C4-2B (cell line): ENCODE measurements around the gene SNX13.

Source experiments
- H3K27ac ChIP-seq: fragments of 450-650 bp; 2 replicates; pipeline ENCODE4 v1.5.1; 2017
- CTCF ChIP-seq: fragments of 450-650 bp; conservative IDR thresholded peaks from 2 replicates; pipeline ENCODE4 v1.5.1; 2017; ENCODE audit warnings: mild to moderate bottlenecking
- ZFX ChIP-seq: fragments of 450-650 bp; IDR thresholded peaks from 2 replicates; pipeline ENCODE4 v1.6.1; 2017

SNX13 gene

GRCh38 chr7:17900464-17900863 lies 39.8 kb downstream of the SNX13 start:
- H3K27ac ChIP-seq: no peak overlapping the region
- no peak for TF ChIP-seq CTCF
- no peak for TF ChIP-seq ZFX

- TF ChIP-seq CTCF: no peak
- H3K27ac ChIP-seq: no peak overlapping the region
Measured at GRCh38 chr7:17898111-17898510, 42.2 kb downstream of the SNX13 start.

GRCh38 chr7:17887286-17887685 lies 53.0 kb downstream of the SNX13 start:
- H3K27ac ChIP-seq: no peak overlapping the region
- no peak for TF ChIP-seq CTCF
- no peak for TF ChIP-seq ZFX

DNA sequence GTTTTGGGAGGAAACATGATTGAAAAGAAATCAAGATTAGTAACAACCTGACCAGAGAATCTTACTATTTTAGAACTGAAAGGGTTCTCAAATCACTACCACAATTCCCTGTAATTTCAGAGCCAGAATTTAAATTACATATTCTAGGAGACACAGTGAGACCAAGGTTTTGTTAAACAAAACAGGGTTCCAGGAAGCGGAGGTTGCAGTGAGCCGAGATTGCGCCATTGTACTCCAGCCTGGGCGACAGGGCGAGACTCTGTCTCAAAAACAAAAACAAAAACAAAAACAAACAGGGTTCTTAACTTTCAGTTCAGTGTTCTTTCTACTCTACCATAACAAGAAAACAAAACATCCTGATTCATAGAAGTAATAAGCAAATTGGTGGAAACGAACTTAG lies 57.6 kb downstream of the SNX13 start:
- H3K27ac ChIP-seq: no peak overlapping the region
- TF ChIP-seq CTCF: no peak
- TF ChIP-seq ZFX: no peak

- no peak for TF ChIP-seq ZFX
- no peak overlapping the region for H3K27ac ChIP-seq
Measured at GRCh38 chr7:17879075-17879661, 61.1 kb downstream of the SNX13 start.

DNA sequence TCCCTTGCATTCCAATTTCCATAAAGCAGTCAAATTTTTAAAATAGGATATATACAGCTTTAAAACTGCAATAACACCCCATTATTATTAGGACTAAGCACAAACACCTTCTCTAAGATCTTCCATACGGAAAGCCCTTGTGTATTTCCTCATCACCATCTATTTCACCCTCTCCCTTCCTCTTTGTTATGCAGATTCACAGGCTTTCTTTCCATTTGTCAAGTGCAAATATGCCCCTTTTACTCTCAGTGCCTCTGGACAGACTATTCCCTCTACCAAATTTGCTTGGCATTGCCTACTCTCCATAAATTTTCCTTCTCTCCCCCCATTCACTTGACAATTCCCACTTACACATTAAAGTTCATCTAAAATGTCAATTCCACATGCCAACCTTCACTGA lies 61.7 kb downstream of the SNX13 start:
- H3K27ac ChIP-seq: no peak overlapping the region
- TF ChIP-seq CTCF (no peak), ZFX (no peak)

DNA sequence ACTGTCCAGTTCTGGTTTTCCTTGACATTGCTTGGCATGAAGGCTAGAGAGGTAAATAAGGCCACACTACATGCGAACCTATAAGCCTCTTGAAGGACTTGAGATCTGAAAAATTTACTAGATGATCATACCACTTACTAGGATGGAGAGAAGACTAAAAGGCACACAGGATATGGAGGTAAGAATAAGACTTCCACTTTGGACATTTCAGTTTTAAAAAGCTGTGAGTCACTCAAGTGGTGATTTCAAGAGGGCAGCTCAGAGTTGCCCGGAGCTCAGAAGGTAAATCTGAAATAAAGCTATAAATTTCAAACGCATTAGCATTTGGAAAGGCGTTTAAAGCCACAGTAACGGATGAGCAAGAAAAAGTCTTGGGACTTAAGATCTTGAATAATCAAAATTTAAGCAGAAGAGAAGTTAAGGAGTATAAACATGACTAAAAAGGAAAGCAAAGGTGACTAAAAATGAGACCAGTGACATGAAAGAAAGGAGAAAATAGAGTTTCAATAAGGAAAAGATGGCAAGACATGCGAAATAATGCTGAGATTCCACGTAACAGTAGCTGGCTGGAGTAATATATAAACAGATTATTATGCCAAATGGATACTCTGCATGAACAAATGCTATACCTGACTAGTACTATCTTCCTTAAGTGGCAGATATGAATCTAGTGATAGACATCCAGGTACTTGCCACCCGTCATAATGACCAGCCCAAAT lies 68.3 kb downstream of the SNX13 start:
- H3K27ac ChIP-seq: no peak overlapping the region
- TF ChIP-seq CTCF: no peak
- TF ChIP-seq ZFX: no peak

DNA sequence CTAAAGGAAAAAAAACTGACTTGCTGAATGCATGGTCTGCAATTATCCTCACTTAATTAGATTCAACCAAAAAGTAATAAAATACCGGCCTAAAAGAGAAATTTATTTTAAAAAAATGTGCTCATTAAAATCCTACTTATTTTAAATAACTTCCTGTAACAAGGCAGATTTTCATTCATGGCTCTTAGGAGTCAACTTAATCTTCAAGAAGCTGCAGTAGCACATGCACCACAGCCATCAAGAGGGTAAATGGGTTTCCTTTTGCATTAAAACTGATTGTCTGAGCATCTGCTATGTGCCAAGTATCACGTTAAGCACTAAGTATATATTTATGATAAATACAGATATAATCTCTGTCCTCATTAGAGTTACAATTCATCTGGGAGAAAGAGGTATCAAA lies 69.9 kb downstream of the SNX13 start:
- no peak for TF ChIP-seq CTCF
- no peak for TF ChIP-seq ZFX
- no peak overlapping the region for H3K27ac ChIP-seq
